ENCODE data around the gene THSD7A.

DNA sequence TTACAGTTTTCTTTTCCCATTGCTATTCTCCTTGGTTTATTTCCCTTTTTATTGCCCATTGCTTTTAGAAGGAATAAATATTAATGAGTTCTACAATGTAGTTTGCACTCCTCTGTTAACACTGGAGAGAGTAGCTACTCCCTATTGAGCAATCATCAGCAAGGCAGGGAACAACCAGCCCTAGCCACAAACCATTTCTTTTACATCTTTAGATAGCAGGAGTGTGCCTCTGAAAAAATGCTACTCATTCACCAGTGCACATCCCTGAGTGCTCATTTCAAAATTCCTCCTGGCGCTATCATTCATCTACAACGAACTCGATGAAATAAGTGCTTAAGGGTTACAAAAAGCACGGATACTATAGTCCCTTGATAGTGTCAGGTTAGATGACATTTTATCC is 252.9 kb downstream of the THSD7A start:
- TF ChIP-seq TAF1 (IDR thresholded peaks at IDR 0.05; ENCODE audit: low read depth, low read length) (no peak), EZH2 (IDR thresholded peaks at IDR 0.05; ENCODE audit: low read depth, low read length, severe bottlenecking) (no peak)

Measured in H1 (cell line).